Mesodermal cell (in vitro differentiated cells): Measurements from ENCODE around the gene EIF6.

Experiments
- H3K27ac ChIP-seq: 2 replicates; pipeline ENCODE4 v1.7.0; 2013; ENCODE audit warnings: mild to moderate bottlenecking, low read depth, low read length, moderate library complexity; ENCODE audit not compliant: severe bottlenecking
- H3K36me3 ChIP-seq: 2 replicates; pipeline ENCODE4 v1.7.1; 2013; ENCODE audit warnings: mild to moderate bottlenecking, low read length, moderate library complexity; ENCODE audit not compliant: control insufficient read depth, insufficient read depth
- H3K4me1 ChIP-seq: one replicate; pipeline ENCODE4 v1.7.1; 2013; ENCODE audit warnings: mild to moderate bottlenecking, low read length; ENCODE audit not compliant: insufficient read depth, control insufficient read depth, poor library complexity, severe bottlenecking
- H3K4me3 ChIP-seq: 2 replicates; pipeline ENCODE4 v1.7.0; 2013; ENCODE audit warnings: low read length, control low read depth, mild to moderate bottlenecking; ENCODE audit not compliant: insufficient read depth, poor library complexity, severe bottlenecking; ENCODE audit errors: extremely low read depth
- H3K9me3 ChIP-seq: 2 replicates; pipeline ENCODE4 v1.7.1; 2013; ENCODE audit warnings: mild to moderate bottlenecking, low read length, moderate library complexity; ENCODE audit not compliant: control insufficient read depth
- WGBS, 2 experiments: methylation state at CpG; one replicate each; pipeline ENCODE4 v1.1.5; 2013; ENCODE audit warnings: missing lambda C conversion rate in 2 of 2; ENCODE audit not compliant: insufficient coverage in 2 of 2; 5-methylcytosine and 5-hydroxymethylcytosine counted together

Gene EIF6

GRCh38 chr20:35277127-35277526 lies 7.4 kb downstream of the EIF6 start:
- Histone ChIP-seq H3K27ac (peak overlapping the region; percentile 88), H3K4me3 (peak overlapping the region; percentile 64), H3K36me3 (peaks cover 56% of the 10 kb centered on the region), H3K9me3 (no peaks in the 10 kb centered on the region), H3K4me1 (peaks cover 10% of the 10 kb centered on the region)
- WGBS, 2 experiments, result 22 to 29% methylated on average over 7 to 10 of the region's 10 CpGs

- no peak overlapping the region for H3K27ac ChIP-seq
- H3K4me3 ChIP-seq, result peak overlapping the region; percentile 64
- H3K9me3 ChIP-seq, result no peaks in the 10 kb centered on the region
- WGBS, 2 experiments, result 83 to 93% methylated on average over 5 to 6 of the region's 6 CpGs
- H3K36me3 ChIP-seq, result peaks cover 50% of the 10 kb centered on the region
- peaks cover 10% of the 10 kb centered on the region for H3K4me1 ChIP-seq
Observed at GRCh38 chr20:35276408-35276807, 8.2 kb downstream of the EIF6 start.

- 94 to 95% methylated on average over 11 to 12 of the region's 12 CpGs for WGBS, 2 experiments
- H3K4me3 ChIP-seq, result no peak overlapping the region
- H3K4me1 ChIP-seq, result peaks cover 10% of the 10 kb centered on the region
- peaks cover 45% of the 10 kb centered on the region for H3K36me3 ChIP-seq
- H3K27ac ChIP-seq, result no peak overlapping the region
- no peaks in the 10 kb centered on the region for H3K9me3 ChIP-seq
Observed at GRCh38 chr20:35275741-35276251, 8.8 kb downstream of the EIF6 start.

- no peak overlapping the region for H3K27ac ChIP-seq
- peaks cover 14% of the 10 kb centered on the region for H3K4me1 ChIP-seq
- peaks cover 31% of the 10 kb centered on the region for H3K36me3 ChIP-seq
- WGBS, 2 experiments, result 96% methylated on average over 16 to 21 of the region's 24 CpGs
- no peak overlapping the region for H3K4me3 ChIP-seq
- H3K9me3 ChIP-seq, result no peaks in the 10 kb centered on the region
Observed at GRCh38 chr20:35274172-35275092, 10.1 kb downstream of the EIF6 start.

GRCh38 chr20:35273449-35274171 lies 11.0 kb downstream of the EIF6 start:
- H3K36me3 ChIP-seq, result peaks cover 23% of the 10 kb centered on the region
- no peak overlapping the region for H3K27ac ChIP-seq
- WGBS, 2 experiments, result 89 to 94% methylated on average over 12 to 13 of the region's 13 CpGs
- peaks cover 15% of the 10 kb centered on the region for H3K4me1 ChIP-seq
- no peak overlapping the region for H3K4me3 ChIP-seq
- H3K9me3 ChIP-seq, result no peaks in the 10 kb centered on the region

GRCh38 chr20:35271904-35272303 lies 12.7 kb downstream of the EIF6 start:
- Histone ChIP-seq H3K9me3 (no peaks in the 10 kb centered on the region), H3K4me3 (no peak overlapping the region), H3K4me1 (peaks cover 15% of the 10 kb centered on the region), H3K36me3 (peaks cover 22% of the 10 kb centered on the region), H3K27ac (no peak overlapping the region)
- WGBS, 2 experiments, result 88 to 98% methylated on average over 5 to 7 of the region's 7 CpGs

- WGBS, 2 experiments, result 93% methylated on average over 16 to 20 of the region's 20 CpGs
- H3K9me3 ChIP-seq, result no peaks in the 10 kb centered on the region
- peaks cover 17% of the 10 kb centered on the region for H3K36me3 ChIP-seq
- peaks cover 10% of the 10 kb centered on the region for H3K4me1 ChIP-seq
- H3K27ac ChIP-seq, result no peak overlapping the region
- H3K4me3 ChIP-seq, result no peak overlapping the region
Observed at GRCh38 chr20:35271073-35271882, 13.3 kb downstream of the EIF6 start.

- 93 to 95% methylated on average over 18 to 19 of the region's 19 CpGs for WGBS, 2 experiments
- peak overlapping the region; percentile 45 for H3K27ac ChIP-seq
Observed at GRCh38 chr20:35270021-35270902, 14.3 kb downstream of the EIF6 start.

GRCh38 chr20:35269055-35269781 lies 15.4 kb downstream of the EIF6 start:
- H3K27ac ChIP-seq, result peak overlapping the region; percentile 45
- 49 to 52% methylated on average over 11 to 13 of the region's 14 CpGs for WGBS, 2 experiments
- H3K4me3 ChIP-seq, result no peak overlapping the region
- peaks cover 6% of the 10 kb centered on the region for H3K4me1 ChIP-seq
- no peaks in the 10 kb centered on the region for H3K9me3 ChIP-seq
- H3K36me3 ChIP-seq, result peaks cover 8% of the 10 kb centered on the region

More at GRCh38 chr20:35270021-35270902, 14.3 kb downstream of the EIF6 start:
- Histone ChIP-seq H3K9me3 (no peaks in the 10 kb centered on the region), H3K4me1 (peaks cover 5% of the 10 kb centered on the region), H3K4me3 (no peak overlapping the region), H3K36me3 (peaks cover 8% of the 10 kb centered on the region)
